ENCODE data around the gene ASPSCR1. TPM values are rescaled to one million over a fixed set of nuclear protein-coding genes. Genes with fewer than 3 reads are reported as not detected.

Gene ASPSCR1
- total RNA-seq, 1 experiment from 2014 or later = 54.9 TPM

DNA sequence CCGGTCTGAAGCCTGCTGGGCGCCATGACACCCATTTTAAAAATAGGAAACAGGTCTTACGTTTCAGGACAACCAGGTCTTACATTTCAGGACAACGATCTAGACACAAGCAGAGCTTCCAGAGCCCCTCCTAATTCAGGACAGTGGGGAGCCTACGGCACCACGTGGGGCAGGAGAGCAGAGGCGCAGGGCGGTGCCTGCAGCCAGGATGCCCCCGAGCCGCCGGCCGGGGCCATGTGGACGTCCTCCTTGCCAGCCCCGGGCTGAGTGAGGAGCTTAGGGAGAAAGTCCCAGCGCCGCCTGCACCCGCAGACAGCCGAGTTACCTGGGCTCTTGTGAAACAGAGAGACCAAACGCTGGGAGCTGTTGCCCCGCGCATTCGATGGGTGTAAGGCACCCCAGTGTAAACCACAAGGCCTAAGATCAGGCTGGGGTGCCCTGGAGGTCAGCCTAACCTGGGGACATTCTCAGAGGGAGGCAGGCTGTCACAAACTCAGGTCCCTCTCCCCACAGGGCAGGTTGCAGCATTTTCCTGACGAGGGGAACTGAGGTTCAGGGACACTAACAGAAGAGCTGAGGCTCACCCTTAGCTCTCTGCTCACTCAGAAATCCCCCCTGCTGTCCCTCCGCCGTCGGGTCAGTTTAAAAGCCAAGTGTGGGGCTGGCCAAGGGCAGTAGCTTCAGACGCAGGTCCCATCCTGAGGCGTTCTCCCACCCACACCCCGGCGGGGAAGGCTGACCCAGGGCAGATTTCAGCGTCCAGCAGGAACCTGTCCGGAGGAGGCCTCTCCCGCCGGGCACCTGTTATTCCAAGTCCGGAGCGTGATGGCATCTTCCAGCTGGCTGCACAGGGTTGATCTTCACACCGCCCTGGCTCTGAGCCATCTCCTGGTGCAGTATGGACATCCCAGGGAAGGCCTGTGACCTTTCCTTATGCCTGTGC is 14.7 kb upstream of the ASPSCR1 start:
- H3K4me2 ChIP-seq = no peak overlapping the region
- TF ChIP-seq EZH2 (IDR thresholded peaks at IDR 0.05; ENCODE audit: low read depth) = no peak
- TF ChIP-seq, protein P1, sequence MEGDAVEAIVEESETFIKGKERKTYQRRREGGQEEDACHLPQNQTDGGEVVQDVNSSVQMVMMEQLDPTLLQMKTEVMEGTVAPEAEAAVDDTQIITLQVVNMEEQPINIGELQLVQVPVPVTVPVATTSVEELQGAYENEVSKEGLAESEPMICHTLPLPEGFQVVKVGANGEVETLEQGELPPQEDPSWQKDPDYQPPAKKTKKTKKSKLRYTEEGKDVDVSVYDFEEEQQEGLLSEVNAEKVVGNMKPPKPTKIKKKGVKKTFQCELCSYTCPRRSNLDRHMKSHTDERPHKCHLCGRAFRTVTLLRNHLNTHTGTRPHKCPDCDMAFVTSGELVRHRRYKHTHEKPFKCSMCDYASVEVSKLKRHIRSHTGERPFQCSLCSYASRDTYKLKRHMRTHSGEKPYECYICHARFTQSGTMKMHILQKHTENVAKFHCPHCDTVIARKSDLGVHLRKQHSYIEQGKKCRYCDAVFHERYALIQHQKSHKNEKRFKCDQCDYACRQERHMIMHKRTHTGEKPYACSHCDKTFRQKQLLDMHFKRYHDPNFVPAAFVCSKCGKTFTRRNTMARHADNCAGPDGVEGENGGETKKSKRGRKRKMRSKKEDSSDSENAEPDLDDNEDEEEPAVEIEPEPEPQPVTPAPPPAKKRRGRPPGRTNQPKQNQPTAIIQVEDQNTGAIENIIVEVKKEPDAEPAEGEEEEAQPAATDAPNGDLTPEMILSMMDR (conservative IDR thresholded peaks at IDR 0.05) = no peak
- no peaks in the 10 kb centered on the region for H3K9me3 ChIP-seq (ENCODE audit: insufficient read depth, low read depth)
- no TSS peak for BruUV-seq (replicated peaks)
- intact Hi-C loops (cut with micrococcal nuclease; ENCODE audit: unreplicated experiment) = no loop called here
- H4K20me1 ChIP-seq (ENCODE audit: insufficient read depth) = no peaks in the 10 kb centered on the region
- H2AFZ ChIP-seq = no peak overlapping the region
- H3K27me3 ChIP-seq (ENCODE audit: insufficient read depth, low read depth) = no peaks in the 10 kb centered on the region
- H3K79me2 ChIP-seq (ENCODE audit: low read depth) = no peaks in the 10 kb centered on the region
- no peaks in the 10 kb centered on the region for H3K9me2 ChIP-seq (ENCODE audit: insufficient read depth)
- CTCF ChIA-PET = interaction anchor here (0.8 kb wide), 1 partner anchor 56 kb away, joined by 4 read pairs; no protein-coding TSS in a partner anchor
- DNase-seq = no peak
- peaks cover 16% of the 10 kb centered on the region for H3F3A ChIP-seq (ENCODE audit: insufficient read depth, low read depth)
- no peak overlapping the region for H3K27ac ChIP-seq
- H3K36me3 ChIP-seq (ENCODE audit: low read depth) = no peaks in the 10 kb centered on the region
- POLR2A ChIA-PET (ENCODE audit: unreplicated experiment) = no interaction called here
- no peak overlapping the region for H3K4me3 ChIP-seq
- H3K4me1 ChIP-seq (replicated peaks; ENCODE audit: insufficient read depth) = no peaks in the 10 kb centered on the region

DNA sequence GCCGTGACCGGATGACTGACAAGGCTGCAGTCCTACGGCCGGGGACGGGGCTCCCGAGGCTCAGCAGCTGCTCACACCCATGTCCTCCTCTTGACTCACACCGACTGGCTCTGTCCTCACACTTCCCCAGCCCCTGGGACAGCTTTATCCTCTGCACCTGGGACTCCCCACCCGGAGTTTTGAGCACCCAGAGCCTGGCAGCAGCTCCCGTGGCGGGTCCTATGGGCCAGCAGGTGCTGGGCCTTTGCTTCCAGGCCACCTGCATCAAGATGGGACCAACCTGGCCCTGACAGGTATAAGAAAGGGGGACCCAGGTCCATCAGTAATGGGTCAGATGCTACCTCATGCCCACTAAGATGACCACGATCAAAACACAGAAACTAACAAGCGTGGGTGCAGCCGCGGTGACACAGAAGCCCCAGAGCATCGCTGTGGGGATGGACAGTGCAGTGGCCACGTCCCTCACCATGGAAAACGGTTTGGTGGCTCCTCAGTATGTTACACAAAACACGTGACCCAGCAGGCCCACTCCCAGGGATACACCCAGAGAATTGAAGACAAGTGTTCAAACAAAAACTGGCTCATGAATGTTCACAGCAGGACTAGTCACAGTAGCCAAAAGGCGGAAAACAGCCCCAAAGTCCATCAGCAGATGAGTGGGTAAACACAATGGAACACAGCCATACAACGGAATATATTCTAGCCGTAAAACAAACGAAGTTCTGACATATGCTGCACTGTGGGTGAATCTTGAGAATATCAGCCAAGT is 13.2 kb upstream of the ASPSCR1 start:
- intact Hi-C loops (cut with micrococcal nuclease; ENCODE audit: unreplicated experiment) = no loop called here

More for the DNA sequence above, 13.2 kb upstream of the ASPSCR1 start:
- Histone ChIP-seq H3K36me3 (ENCODE audit: low read depth) (no peaks in the 10 kb centered on the region), H3K9me3 (ENCODE audit: insufficient read depth, low read depth) (no peaks in the 10 kb centered on the region), H3F3A (ENCODE audit: insufficient read depth, low read depth) (peaks cover 16% of the 10 kb centered on the region), H3K4me3 (no peak overlapping the region), H3K27ac (no peak overlapping the region), H3K4me2 (no peak overlapping the region), H3K9me2 (ENCODE audit: insufficient read depth) (no peaks in the 10 kb centered on the region), H4K20me1 (ENCODE audit: insufficient read depth) (no peaks in the 10 kb centered on the region), H3K27me3 (ENCODE audit: insufficient read depth, low read depth) (no peaks in the 10 kb centered on the region), H2AFZ (no peak overlapping the region), H3K4me1 (replicated peaks; ENCODE audit: insufficient read depth) (no peaks in the 10 kb centered on the region), H3K79me2 (ENCODE audit: low read depth) (no peaks in the 10 kb centered on the region)
- POLR2A ChIA-PET (ENCODE audit: unreplicated experiment) = interaction anchor here (0.7 kb wide), 1 partner anchor 170 kb away, joined by 5 read pairs; no protein-coding TSS in a partner anchor
- no TSS peak for BruUV-seq (replicated peaks)
- TF ChIP-seq, protein P1 (conservative IDR thresholded peaks at IDR 0.05) = no peak
- TF ChIP-seq EZH2 (IDR thresholded peaks at IDR 0.05; ENCODE audit: low read depth) = no peak
- DNase-seq = no peak
- CTCF ChIA-PET = interaction anchor here (0.7 kb wide), 1 partner anchor 353 kb away, joined by 4 read pairs; no protein-coding TSS in a partner anchor
